ENCODE measurements around the gene CNOT6L. TPM values are rescaled to one million over a fixed set of nuclear protein-coding genes. Genes with fewer than 3 reads are reported as not detected.
A peak's percentile ranks its signal among the peaks of the same experiment; 100 is the strongest.

CNOT6L gene
- total RNA-seq, 3 donors from 2014 or later (not counting 1 experiment from before 2014, with no cell fraction given) = 172 to 237 (median 193) TPM

DNA sequence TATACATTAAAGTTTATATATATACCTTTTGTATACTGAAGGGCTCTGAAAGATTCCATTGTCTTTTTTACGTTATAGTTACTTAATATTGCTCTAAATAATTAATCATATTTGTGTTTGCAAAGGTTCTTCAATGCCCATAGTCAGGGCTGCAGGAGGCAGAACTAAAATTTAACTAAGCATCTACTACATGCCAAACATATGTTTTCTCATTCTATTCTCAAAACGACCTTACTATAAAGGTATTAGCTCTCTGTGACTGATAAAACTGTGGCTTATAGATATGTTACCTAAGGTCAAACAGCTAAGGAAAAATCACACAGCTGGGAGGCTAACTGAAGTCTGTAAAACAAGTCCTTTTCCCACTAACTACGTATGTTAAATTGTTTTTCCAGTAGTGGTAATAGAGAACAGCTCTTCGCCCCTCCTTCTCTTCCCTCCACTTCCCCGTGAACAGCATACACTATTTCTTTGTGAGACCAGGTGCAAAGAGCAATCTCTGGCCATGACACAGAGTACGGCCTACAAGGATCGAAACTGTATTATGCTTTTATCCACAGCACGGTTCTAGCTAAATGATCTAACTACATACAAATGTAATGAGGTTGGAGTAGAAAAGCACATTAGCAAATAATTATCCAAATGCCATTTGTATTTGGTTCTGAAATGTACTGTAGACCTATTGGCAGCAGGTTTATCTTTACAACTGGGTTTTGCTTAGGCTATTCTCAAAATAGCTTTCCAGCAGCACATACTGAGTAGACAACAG is 1.7 kb downstream of the CNOT6L start:
- peak overlapping the region; percentile 100 for H3K4me3 Mint-ChIP-seq
- Histone ChIP-seq H3K27ac (ENCODE audit: low read length) (peak overlapping the region; percentile 95), H3K9me3 (ENCODE audit: control insufficient read depth, insufficient read depth, low read length) (no peaks in the 10 kb centered on the region), H3K36me3 (ENCODE audit: control insufficient read depth, insufficient read depth, low read length) (no peaks in the 10 kb centered on the region), H3K4me3 (ENCODE audit: low read length) (peak overlapping the region; percentile 89), H3K4me1 (ENCODE audit: control insufficient read depth, insufficient read depth, low read length) (peaks cover 25% of the 10 kb centered on the region), H3K27me3 (ENCODE audit: control insufficient read depth, insufficient read depth, low read length) (no peaks in the 10 kb centered on the region)
- H3K27ac Mint-ChIP-seq = peak overlapping the region; percentile 99 to 100
- ATAC-seq (no peak), DNase-seq (no peak)
- WGBS (ENCODE audit: insufficient coverage) = 0% methylated on average over 1 of the region's 8 CpGs
- intact Hi-C loops (cut with micrococcal nuclease) = loop anchor here (5.0 kb wide), 2 partner anchors 35 to 80 kb away; no protein-coding TSS in a partner anchor
- no peaks in the 10 kb centered on the region for H3K27me3 Mint-ChIP-seq (ENCODE audit: low read depth in 2 of 2)
- H3K9me3 Mint-ChIP-seq = no peaks in the 10 kb centered on the region
- TF ChIP-seq, protein P1, sequence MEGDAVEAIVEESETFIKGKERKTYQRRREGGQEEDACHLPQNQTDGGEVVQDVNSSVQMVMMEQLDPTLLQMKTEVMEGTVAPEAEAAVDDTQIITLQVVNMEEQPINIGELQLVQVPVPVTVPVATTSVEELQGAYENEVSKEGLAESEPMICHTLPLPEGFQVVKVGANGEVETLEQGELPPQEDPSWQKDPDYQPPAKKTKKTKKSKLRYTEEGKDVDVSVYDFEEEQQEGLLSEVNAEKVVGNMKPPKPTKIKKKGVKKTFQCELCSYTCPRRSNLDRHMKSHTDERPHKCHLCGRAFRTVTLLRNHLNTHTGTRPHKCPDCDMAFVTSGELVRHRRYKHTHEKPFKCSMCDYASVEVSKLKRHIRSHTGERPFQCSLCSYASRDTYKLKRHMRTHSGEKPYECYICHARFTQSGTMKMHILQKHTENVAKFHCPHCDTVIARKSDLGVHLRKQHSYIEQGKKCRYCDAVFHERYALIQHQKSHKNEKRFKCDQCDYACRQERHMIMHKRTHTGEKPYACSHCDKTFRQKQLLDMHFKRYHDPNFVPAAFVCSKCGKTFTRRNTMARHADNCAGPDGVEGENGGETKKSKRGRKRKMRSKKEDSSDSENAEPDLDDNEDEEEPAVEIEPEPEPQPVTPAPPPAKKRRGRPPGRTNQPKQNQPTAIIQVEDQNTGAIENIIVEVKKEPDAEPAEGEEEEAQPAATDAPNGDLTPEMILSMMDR (IDR thresholded peaks at IDR 0.05) = no peak
- peaks cover 15% of the 10 kb centered on the region for H3K36me3 Mint-ChIP-seq
- peaks cover 80 to 85% of the 10 kb centered on the region in 2 donors for H3K4me1 Mint-ChIP-seq

DNA sequence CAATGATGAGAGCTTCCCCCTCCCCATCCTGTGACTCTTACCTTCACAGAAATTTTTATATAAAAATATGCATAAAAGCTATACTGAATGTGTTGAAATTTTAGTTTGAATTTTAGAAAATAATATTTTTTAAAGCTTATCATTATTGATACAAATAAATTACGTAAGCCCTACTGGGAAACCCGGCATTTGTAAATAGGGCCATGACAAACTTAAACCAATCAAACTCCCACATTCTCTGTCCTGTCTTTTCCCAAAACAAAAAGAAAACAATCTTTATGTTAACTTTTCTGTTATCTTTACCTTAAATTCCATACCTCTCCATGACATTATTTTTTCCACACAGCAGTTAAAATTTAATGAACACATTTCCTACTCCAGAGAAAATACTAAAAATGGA is 2.6 kb downstream of the CNOT6L start:
- Histone ChIP-seq H3K4me1 (ENCODE audit: control insufficient read depth, insufficient read depth, low read length) (peaks cover 24% of the 10 kb centered on the region), H3K27me3 (ENCODE audit: control insufficient read depth, insufficient read depth, low read length) (no peaks in the 10 kb centered on the region), H3K4me3 (ENCODE audit: low read length) (no peak overlapping the region), H3K9me3 (ENCODE audit: control insufficient read depth, insufficient read depth, low read length) (no peaks in the 10 kb centered on the region), H3K36me3 (ENCODE audit: control insufficient read depth, insufficient read depth, low read length) (peaks cover 3% of the 10 kb centered on the region), H3K27ac (ENCODE audit: low read length) (no peak overlapping the region)
- Mint-ChIP-seq H3K27ac (peak overlapping the region; percentile 99 to 100), H3K36me3 (peaks cover 15% of the 10 kb centered on the region), H3K4me3 (peak overlapping the region; percentile 70), H3K4me1 (peaks cover 77 to 81% of the 10 kb centered on the region in 2 donors), H3K27me3 (ENCODE audit: low read depth in 2 of 2) (no peaks in the 10 kb centered on the region), H3K9me3 (no peaks in the 10 kb centered on the region)
- DNase-seq = no peak
- WGBS (ENCODE audit: insufficient coverage) = 96% methylated on average over 2 of the region's 2 CpGs
- no peak for ATAC-seq
- intact Hi-C loops (cut with micrococcal nuclease) = loop anchor here (5.0 kb wide), 2 partner anchors 34 to 79 kb away; no protein-coding TSS in a partner anchor
- TF ChIP-seq, protein P1 (IDR thresholded peaks at IDR 0.05) = no peak

DNA sequence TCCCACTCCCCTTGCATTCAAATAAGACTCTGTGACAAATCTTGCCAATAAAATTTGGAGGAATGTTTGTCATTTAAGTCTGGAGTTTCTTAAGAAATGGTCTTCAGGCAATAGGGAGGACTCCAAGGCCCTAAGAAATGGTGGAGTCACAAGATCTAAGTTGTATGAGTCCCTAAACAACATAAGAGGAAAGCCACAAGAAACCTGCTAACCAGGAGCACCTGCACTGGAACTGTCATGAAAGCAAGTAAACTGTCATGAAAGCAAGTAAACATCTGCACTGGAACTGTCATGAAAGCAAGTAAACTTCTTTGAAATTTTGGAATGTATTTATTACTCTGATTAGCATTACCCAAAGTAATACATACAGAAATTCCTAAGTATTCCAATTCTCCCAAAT is 3.5 kb downstream of the CNOT6L start:
- Histone ChIP-seq H3K4me3 (ENCODE audit: low read length) (no peak overlapping the region), H3K27ac (ENCODE audit: low read length) (no peak overlapping the region), H3K36me3 (ENCODE audit: control insufficient read depth, insufficient read depth, low read length) (peaks cover 3% of the 10 kb centered on the region), H3K9me3 (ENCODE audit: control insufficient read depth, insufficient read depth, low read length) (no peaks in the 10 kb centered on the region), H3K4me1 (ENCODE audit: control insufficient read depth, insufficient read depth, low read length) (peaks cover 20% of the 10 kb centered on the region), H3K27me3 (ENCODE audit: control insufficient read depth, insufficient read depth, low read length) (no peaks in the 10 kb centered on the region)
- ATAC-seq (no peak), DNase-seq (no peak)
- Mint-ChIP-seq H3K27ac (peak overlapping the region; percentile 79 to 100), H3K4me1 (peaks cover 77 to 81% of the 10 kb centered on the region in 2 donors), H3K4me3 (peak overlapping the region; percentile 73), H3K27me3 (ENCODE audit: low read depth in 2 of 2) (no peaks in the 10 kb centered on the region), H3K36me3 (peaks cover 15% of the 10 kb centered on the region), H3K9me3 (no peaks in the 10 kb centered on the region)
- TF ChIP-seq, protein P1 (IDR thresholded peaks at IDR 0.05) = no peak
- intact Hi-C loops (cut with micrococcal nuclease) = loop anchor here (2.0 to 5.0 kb wide), 3 partner anchors 15 to 78 kb away; no protein-coding TSS in a partner anchor
